LNCaP clone FGC (cell line): ENCODE results near the gene IGSF21.

Source experiments
- DNase-seq: peaks from one replicate; pipeline ENCODE4 v3.0.0-alpha.2; 2011; ENCODE audit warnings: low read depth
- H3K4me3 ChIP-seq: 2 replicates; pipeline ENCODE4 v1.5.1; 2011; ENCODE audit warnings: mild to moderate bottlenecking, low read depth, low read length, control low read depth
- TF ChIP-seq, protein P1 (sequence below): IDR thresholded peaks from 2 replicates; pipeline ENCODE4 v1.5.1; 2012; ENCODE audit warnings: mild to moderate bottlenecking; ENCODE audit not compliant: control insufficient read depth, insufficient read depth; ENCODE audit errors: extremely low read depth

Gene IGSF21

DNA sequence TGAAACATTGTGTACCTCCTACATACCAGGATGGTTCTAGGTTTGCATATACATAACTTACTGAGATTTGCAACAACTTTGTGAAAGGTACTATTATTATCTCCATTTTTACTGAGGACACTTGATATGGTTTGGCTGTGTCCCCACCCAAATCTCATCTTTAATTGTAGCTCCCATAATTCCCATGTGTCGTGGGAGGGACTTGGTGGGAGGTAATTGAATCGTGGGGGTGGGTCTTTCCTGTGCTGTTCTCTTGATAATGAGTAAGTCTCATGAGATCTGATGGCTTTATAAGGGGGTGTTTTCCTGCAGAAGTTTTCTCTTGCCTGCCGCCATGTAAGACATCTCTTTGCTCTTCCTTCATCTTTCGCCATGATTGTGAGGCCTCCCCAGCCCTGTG lies 40.1 kb downstream of the IGSF21 start:
- TF ChIP-seq, protein P1, sequence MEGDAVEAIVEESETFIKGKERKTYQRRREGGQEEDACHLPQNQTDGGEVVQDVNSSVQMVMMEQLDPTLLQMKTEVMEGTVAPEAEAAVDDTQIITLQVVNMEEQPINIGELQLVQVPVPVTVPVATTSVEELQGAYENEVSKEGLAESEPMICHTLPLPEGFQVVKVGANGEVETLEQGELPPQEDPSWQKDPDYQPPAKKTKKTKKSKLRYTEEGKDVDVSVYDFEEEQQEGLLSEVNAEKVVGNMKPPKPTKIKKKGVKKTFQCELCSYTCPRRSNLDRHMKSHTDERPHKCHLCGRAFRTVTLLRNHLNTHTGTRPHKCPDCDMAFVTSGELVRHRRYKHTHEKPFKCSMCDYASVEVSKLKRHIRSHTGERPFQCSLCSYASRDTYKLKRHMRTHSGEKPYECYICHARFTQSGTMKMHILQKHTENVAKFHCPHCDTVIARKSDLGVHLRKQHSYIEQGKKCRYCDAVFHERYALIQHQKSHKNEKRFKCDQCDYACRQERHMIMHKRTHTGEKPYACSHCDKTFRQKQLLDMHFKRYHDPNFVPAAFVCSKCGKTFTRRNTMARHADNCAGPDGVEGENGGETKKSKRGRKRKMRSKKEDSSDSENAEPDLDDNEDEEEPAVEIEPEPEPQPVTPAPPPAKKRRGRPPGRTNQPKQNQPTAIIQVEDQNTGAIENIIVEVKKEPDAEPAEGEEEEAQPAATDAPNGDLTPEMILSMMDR, result no peak
- no peak for DNase-seq

DNA sequence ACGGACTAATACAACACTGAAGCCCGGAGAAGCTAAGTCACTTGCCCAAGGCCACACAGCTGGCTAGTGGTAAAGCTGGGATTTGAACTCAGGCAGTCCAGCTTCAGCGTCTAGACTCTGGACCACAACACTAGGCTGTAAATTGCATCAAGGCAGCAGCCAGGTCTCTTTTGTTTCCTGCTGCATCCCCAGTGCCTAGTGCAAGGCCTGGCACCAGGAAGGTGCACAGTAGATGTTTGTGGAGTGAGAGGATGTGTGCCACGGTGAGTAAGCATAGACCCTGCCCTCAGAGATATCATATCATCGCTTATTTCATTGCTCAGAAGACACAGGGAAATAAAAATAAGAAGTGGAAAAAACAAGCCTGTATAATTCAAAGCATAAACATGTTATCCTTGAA lies 40.9 kb downstream of the IGSF21 start:
- no peak overlapping the region for H3K4me3 ChIP-seq
- no peak for DNase-seq
- TF ChIP-seq, protein P1, result no peak

More for the DNA sequence above, 40.1 kb downstream of the IGSF21 start:
- H3K4me3 ChIP-seq, result no peak overlapping the region

DNA sequence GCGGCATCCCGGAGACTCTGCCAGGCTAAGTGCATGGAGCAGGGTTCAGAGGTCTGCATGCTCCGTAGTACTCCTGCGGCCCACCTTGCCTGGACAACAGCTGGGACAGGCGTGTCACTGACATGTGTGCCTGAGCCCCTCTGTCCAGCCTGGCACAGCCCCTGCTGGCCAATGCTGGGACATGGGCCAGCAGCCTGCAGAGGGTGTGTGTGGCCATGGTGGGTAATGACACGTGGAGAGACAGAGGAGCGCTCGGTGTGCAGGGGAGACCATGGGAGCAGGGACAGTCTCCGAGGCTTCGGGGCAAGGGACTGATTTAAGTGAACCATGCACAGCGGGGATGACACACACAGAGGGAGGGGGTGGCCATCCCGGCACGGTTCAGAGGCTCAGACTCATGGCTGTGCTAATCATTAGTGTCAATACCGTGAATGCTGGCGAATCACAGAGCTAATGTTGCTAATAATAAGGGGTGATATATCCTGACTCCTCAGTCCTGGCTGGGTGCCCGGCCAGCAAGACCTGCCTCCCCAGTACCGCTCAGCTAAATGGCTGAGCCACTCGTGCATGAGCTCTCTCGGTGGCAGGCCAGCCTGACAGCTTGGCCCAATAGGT lies 41.5 kb downstream of the IGSF21 start:
- TF ChIP-seq, protein P1, result no peak
- no peak overlapping the region for H3K4me3 ChIP-seq
- no peak for DNase-seq

DNA sequence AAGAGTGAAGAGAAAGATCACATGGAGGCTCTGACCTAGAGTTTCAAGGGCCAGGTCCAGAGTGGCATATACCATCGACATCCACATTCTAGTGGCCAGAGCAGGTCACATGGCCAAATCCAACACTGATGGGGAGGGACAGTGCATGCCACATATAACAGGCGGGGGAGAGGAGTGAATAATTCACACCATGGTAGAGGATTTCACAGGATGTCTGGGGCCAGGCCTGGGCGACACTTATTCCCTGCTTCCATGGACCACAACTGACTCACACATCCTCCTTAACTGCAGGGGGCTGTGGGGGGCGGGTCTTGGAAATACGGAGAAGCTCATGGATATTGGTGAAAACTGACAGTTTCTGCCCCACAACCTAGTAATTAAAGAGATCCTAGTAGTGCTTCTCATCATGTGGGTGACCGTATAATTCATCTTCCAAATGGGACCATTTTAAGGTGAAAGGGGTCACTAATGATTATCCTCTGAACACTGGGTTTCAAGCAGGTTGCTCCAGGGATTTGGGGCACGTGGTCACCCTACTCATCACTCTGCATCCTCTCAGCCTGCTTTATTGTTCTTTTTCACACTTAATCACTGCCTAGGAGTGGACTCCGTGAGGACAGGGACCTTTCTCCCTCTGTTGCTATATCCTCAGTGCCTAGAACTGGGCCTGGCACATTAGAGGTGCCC lies 44.0 kb downstream of the IGSF21 start:
- no peak overlapping the region for H3K4me3 ChIP-seq
- TF ChIP-seq, protein P1, result no peak
- no peak for DNase-seq

DNA sequence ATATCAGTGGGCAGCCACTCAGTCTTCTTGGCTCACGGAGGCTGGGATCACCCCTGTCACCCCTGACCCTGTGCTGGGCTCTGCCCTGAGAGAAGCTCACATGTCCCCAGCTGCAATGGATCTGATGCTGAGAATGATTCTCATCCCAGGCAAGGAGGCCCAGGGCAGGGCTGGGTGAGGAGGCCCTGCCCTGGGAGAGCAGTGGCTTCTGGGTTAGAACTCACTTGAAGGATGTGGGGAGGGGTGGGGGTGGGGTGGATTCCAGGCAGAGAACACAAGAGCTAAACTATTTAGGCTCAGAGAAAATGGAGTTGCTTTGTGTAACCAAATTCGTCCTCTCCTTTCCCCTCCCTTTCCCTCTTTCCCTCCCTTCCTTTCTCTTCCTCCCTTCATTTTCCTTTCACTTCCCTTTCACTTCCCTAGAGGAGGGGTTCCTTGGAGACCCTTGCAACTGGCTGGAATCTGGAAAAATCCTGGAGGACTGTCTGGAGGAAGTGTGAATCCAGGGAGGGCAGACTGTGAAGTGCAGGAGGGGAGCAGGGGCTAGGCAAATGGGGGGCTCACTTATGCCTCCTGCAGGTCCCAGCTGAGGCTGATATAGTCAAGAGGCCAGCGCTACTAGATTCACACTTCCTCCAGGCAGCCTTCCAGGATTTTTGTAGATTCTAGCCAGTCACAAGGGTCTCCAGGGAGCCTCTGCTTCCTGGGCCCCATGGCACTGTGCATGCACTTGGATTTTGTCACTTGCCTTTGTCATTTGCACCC lies 47.0 kb downstream of the IGSF21 start:
- TF ChIP-seq, protein P1, result no peak
- no peak for DNase-seq
- no peak overlapping the region for H3K4me3 ChIP-seq

DNA sequence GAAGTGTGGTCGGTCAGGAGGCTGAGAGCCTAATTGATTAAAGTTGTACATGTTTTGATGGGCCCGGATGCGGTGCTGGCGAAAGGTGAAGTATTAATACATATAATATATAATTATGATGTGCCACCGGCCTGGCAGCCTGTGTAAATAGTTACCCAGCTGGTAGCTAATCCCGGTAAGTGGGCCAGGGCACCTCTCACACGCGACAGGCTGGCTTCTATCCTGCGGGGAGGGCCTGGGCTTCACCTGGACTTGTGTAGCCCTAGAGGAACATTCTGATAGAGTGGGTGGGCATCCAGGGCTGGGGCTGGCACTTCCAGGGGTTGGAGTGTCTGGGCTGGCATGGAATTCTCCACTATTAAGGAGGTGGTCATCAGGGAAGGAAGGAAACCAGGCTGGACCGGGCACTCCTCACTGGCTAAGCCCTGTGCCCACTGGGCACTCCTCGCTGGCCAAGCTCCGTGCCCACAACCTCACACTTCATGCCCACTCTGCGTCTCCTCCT lies 48.3 kb downstream of the IGSF21 start:
- H3K4me3 ChIP-seq, result no peak overlapping the region
- TF ChIP-seq, protein P1, result no peak
- no peak for DNase-seq
